GM12892 (cell line): ENCODE results near the gene CDC5L.

ENCODE experiments used
- POLR2A ChIP-seq: IDR thresholded peaks from 2 replicates; pipeline ENCODE4 v1.6.1; 2011; ENCODE audit warnings: low read depth, low read length, control low read depth
- TAF1 ChIP-seq: IDR thresholded peaks from 2 replicates; pipeline ENCODE4 v1.6.1; 2011; ENCODE audit warnings: low read depth, mild to moderate bottlenecking, control low read depth, low read length, borderline replicate concordance

- TF ChIP-seq POLR2A (no peak), TAF1 (no peak)
Observed at GRCh38 chr6:44341095-44341890, 46.2 kb upstream of the CDC5L start.
